Ovary (tissue), 3 donors: ENCODE measurements around the gene CFAP107.

Experiments
- CTCF ChIP-seq, 3 donors: fragments of 450-650 bp in 2 of 3; fragments of 200-600 bp in 1 of 3; IDR thresholded peaks; one replicate each; pipeline versions ENCODE4 v1.5.1 to v1.8.0; 2016 to 2022; ENCODE audit warnings: antibody characterized with exemption in 3 of 3, mild to moderate bottlenecking in 1 of 3
- POLR2A ChIP-seq: fragments of 450-650 bp; IDR thresholded peaks from one replicate; pipeline ENCODE4 v1.6.1; 2017; ENCODE audit warnings: antibody characterized with exemption, mild to moderate bottlenecking, moderate library complexity
- donor health status: DM: no; HTN: no; CAD: no.

GRCh38 chr1:12778061-12778460 lies 32.1 kb downstream of the CFAP107 start:
- TF ChIP-seq POLR2A: no peak
- no peak for TF ChIP-seq CTCF (IDR thresholded peaks at IDR 0.05)
